Adrenal gland (tissue), 12 donors: ENCODE measurements around the gene C1orf216. TPM values are rescaled to one million over a fixed set of nuclear protein-coding genes. Genes with fewer than 3 reads are reported as not detected.

ENCODE experiments used
- DNase-seq, 7 donors: peaks; one replicate each; pipeline ENCODE4 v3.0.0-alpha.2; 2019 to 2020
- H3K27ac ChIP-seq, 5 donors: fragments of 200-600 bp; sonication (generic) in 4 of 5; 1 replicate in 3 of 5; 2 replicates in 2 of 5; pipeline versions ENCODE4 v1.5.1 to v1.8.0; 2016 to 2020; ENCODE audit warnings: mild to moderate bottlenecking in 1 of 5
- H3K27me3 ChIP-seq: fragments of 200-600 bp; 2 replicates; pipeline ENCODE4 v1.8.0; 2021
- H3K36me3 ChIP-seq, 2 donors: fragments of 200-600 bp; replicated peaks in 1 of 2; 1 replicate in 1 of 2; 2 replicates in 1 of 2; pipeline versions ENCODE4 v1.5.1 to v1.8.0; 2018 to 2022
- H3K4me1 ChIP-seq, 2 donors: fragments of 200-600 bp; replicated peaks in 1 of 2; 1 replicate in 1 of 2; 2 replicates in 1 of 2; pipeline versions ENCODE4 v1.5.1 to v1.8.0; 2018 to 2021
- H3K4me3 ChIP-seq, 4 donors: fragments of 200-600 bp; sonication (generic) in 3 of 4; one replicate each; pipeline ENCODE4 v1.5.1; 2016 to 2018
- H3K9me3 ChIP-seq, 3 donors: fragments of 200-600 bp; sonication (generic) in 1 of 3; replicated peaks in 1 of 3; 1 replicate in 2 of 3; 2 replicates in 1 of 3; pipeline versions ENCODE4 v1.5.1 to v1.8.0; 2016 to 2021
- POLR2A ChIP-seq, 2 donors: fragments of 450-650 bp; IDR thresholded peaks; one replicate each; pipeline ENCODE4 v1.6.1; 2017; ENCODE audit warnings: antibody characterized with exemption in 2 of 2, mild to moderate bottlenecking in 2 of 2, moderate library complexity in 1 of 2
- WGBS, 4 donors: extraction: QIAGEN DNeasy Blood & Tissue Kit in 2 of 4; methylation state at CpG; one replicate each; pipeline versions ENCODE4 v1.1.5 to v1.1.7; 2013 to 2017; 5-methylcytosine and 5-hydroxymethylcytosine counted together
- intact Hi-C, 2 donors: fragments of 100-400 bp; cut with DNase I; formaldehyde crosslinking; loops; one replicate each; pipeline versions ENCODE4 v1.14.1 to v1.15.0; 2022 to 2023
- polyA plus RNA-seq, 3 donors: library from polyadenylated mRNA; stranded (reverse); fragments of 200-250 nt in 2 of 3; fragments of 350-450 nt in 1 of 3; fragmentation: Illumina TruSeq in 1 of 3; extraction: RNeasy Lipid Tissue Mini Kit (QIAGEN cat#74804) in 1 of 3; gene quantifications; one replicate each; pipeline ENCODE4 v1.2.3, GENCODE V29; 2013 to 2014
- total RNA-seq, 9 donors: library from RNA; depleted of rRNA in 4 of 9; stranded (reverse); fragments of >200 nt in 4 of 9; fragments of 120-200 nt in 1 of 9; fragmentation: NEBNext Ultra II Directional in 1 of 9; extraction: Animal tissue kit (Norgen Biotek cat#: 25700) in 1 of 9; gene quantifications; one replicate each; pipeline versions ENCODE4 v1.1.0 to v1.2.4, GENCODE V29; 2013 to 2023
- TF ChIP-seq, protein P1 (sequence below), 6 experiments: fragments of 450-650 bp in 4 of 6; fragments of 200-600 bp in 2 of 6; sonication (generic) in 1 of 6; IDR thresholded peaks; 1 replicate in 5 of 6; 2 replicates in 1 of 6; pipeline versions ENCODE4 v1.5.1 to v1.8.0; 2016 to 2021; ENCODE audit warnings: antibody characterized with exemption in 6 of 6, mild to moderate bottlenecking in 2 of 6, moderate library complexity in 1 of 6
- donor health status: healthy with polysubstance abuse.
- donor health status: Bipolar disorder and iron deficiency.
- donor health status: DM: yes; HTN: yes; CAD: no.
- donor health status: DM: no; HTN: no; CAD: no.
- donor health status: DM: no; HTN: no; CAD: no.
- donor health status: DM: yes; HTN: yes; CAD: no.

The C1orf216 gene
- total and polyA plus RNA-seq, 12 donors, result 6.2 to 25.0 (median 13.9) TPM

DNA sequence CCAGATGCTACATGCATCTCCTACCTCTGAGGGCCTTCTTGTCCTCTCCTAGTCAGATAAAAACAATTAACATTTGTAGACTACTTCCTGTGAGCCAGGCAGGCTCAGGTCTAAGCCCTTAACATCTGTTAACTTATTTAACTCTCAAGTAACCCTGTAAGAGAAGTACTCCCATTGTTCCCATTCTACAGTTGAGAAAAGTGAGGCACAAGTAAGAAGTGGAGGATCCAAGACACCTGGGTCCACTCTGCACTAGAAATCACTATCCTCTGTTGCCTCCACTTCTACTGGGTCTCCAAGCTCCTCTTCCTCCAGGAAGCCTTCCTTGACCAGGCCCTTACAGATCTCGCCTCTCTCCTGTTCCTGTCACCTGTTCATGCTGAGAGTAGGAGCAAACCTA lies 9.7 kb downstream of the C1orf216 start:
- DNase-seq, result no peak
- WGBS, 4 donors, result 88 to 100% (median 99%) methylated on average over 1 of the region's 1 CpG
- Histone ChIP-seq H3K4me3 (no peak overlapping the region), H3K36me3 (peaks cover 0 to under 1% of the 10 kb centered on the region in 2 donors), H3K27me3 (peaks cover 13% of the 10 kb centered on the region), H3K27ac (no peak overlapping the region), H3K9me3 (no peaks in the 10 kb centered on the region), H3K4me1 (peaks cover 0 to 5% of the 10 kb centered on the region in 2 donors)
- no peak for TF ChIP-seq POLR2A (IDR thresholded peaks at IDR 0.05)
- intact Hi-C loops, result no loop called here

DNA sequence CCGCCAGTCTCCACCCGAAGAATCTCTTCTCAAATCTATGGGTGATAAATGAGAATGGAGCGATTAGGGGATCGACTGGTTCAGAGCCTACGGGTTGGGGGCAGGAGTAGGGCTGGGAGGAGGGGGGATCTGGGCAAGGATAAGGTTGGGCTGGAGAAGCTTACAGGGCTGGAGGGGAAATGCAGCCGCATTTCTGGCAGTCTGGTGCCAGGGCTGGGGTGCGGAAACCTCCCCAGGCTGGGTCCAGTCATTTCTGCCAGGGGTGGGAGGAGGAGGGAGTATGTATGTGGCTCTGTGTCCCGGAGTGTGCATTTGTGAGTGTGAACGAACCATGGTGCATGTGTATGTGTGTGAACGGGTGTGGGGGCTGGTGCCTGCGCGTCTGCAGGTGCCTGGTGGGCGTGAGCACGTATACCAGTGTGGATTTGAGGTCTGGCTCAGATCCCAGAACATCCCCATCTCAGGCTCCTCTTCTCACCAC lies 10.2 kb downstream of the C1orf216 start:
- intact Hi-C loops, result no loop called here
- Histone ChIP-seq H3K4me3 (peak overlapping the region in 1 of 4 donors; percentile 58), H3K4me1 (peaks cover 0 to 5% of the 10 kb centered on the region in 2 donors), H3K9me3 (no peaks in the 10 kb centered on the region), H3K27ac (no peak overlapping the region), H3K36me3 (no peaks in the 10 kb centered on the region), H3K27me3 (peaks cover 13% of the 10 kb centered on the region)
- no peak for DNase-seq
- TF ChIP-seq, protein P1, sequence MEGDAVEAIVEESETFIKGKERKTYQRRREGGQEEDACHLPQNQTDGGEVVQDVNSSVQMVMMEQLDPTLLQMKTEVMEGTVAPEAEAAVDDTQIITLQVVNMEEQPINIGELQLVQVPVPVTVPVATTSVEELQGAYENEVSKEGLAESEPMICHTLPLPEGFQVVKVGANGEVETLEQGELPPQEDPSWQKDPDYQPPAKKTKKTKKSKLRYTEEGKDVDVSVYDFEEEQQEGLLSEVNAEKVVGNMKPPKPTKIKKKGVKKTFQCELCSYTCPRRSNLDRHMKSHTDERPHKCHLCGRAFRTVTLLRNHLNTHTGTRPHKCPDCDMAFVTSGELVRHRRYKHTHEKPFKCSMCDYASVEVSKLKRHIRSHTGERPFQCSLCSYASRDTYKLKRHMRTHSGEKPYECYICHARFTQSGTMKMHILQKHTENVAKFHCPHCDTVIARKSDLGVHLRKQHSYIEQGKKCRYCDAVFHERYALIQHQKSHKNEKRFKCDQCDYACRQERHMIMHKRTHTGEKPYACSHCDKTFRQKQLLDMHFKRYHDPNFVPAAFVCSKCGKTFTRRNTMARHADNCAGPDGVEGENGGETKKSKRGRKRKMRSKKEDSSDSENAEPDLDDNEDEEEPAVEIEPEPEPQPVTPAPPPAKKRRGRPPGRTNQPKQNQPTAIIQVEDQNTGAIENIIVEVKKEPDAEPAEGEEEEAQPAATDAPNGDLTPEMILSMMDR (IDR thresholded peaks at IDR 0.05), result no peak
- no peak for TF ChIP-seq POLR2A (IDR thresholded peaks at IDR 0.05)
- WGBS, 4 donors, result 21 to 27% (median 23%) methylated on average over 14 of the region's 14 CpGs

DNA sequence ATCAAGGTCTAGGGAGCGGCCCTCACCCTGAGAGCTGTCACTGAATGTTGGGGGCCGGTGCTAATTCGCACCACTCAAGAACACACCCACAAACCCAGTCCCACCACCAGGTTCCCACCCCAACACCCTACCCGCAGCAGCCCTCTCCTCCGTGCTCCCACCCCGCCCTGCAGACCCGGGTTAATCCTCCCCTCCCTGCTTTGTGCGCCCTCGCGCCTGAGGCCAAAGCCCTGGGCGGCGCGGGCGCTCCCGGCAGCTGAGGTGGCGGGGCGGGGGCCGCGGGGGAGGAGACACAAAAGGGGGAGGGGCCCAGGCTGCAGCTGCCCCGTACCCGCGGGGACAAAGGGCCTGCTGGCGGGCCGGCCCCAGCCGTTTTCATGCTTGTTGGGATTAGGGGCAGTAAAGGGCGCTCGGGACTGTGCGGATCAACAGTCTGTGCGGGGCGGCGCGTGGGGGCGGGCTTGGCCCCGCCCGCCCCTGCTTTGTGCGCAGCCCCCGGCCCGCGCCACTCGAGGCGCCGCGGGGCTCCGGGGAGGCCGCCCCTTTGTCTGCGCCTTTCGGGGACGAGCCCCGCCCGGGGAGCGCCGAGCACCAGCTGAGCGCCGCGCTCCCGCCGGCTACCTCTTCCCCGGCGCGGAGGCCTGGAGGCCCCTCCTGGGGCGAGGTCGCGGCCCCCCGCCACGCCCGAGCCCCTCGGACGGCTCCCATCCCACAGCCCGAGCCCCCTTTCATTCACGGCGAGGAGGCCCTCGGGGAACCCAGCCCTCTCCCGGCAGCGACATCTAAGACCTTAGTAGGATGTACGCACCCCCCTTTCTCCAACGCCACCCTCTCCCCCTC lies 10.9 kb downstream of the C1orf216 start:
- Histone ChIP-seq H3K4me3 (peak overlapping the region in 2 of 4 donors; percentile 2 to 58), H3K9me3 (no peaks in the 10 kb centered on the region), H3K4me1 (peaks cover 0 to 5% of the 10 kb centered on the region in 2 donors), H3K36me3 (no peaks in the 10 kb centered on the region), H3K27ac (no peak overlapping the region), H3K27me3 (peaks cover 13% of the 10 kb centered on the region)
- WGBS, 4 donors, result 1 to 3% (median 2%) methylated on average over 16 to 76 of the region's 76 CpGs
- DNase-seq, result no peak
- TF ChIP-seq, protein P1 (IDR thresholded peaks at IDR 0.05), result no peak
- no peak for TF ChIP-seq POLR2A (IDR thresholded peaks at IDR 0.05)
- intact Hi-C loops, result no loop called here

DNA sequence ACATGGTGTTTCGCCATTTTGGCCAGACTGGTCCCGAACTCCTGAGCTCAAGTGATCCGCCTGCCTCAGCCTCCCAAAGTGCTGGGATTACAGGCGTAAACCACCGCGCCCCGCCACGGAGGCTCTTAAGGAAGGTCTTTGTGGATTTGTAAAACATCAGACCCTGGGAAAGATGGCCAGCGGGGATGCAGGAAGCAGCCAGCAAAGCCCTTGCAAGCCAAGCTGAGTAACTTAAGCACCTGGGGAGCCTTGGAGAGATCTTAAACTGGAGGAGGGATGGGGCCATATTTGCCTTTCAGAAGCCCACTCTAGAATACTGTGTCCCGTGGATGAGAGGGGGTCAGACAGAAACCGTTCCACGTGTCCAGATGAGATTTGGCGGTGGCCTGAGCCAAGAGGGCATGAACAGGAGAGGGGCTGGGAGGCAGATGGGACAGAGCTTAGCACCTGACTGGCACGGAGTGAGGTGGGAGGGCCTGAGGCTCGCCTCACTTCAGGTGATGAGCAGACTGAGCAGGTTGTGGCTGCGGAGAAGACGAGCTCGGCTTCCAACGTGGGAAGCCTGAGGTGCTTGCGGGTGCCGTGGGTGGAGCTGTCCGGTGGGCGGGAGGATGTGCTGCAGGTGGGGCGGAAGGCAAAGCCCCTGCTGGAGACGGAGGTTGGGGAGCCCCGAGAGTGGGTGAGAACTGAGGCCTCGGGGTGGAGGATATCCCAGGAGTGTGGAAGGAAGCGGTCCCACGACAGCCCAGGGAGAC lies 11.7 kb downstream of the C1orf216 start:
- 30 to 41% (median 40%) methylated on average over 23 to 29 of the region's 29 CpGs for WGBS, 4 donors
- Histone ChIP-seq H3K36me3 (no peaks in the 10 kb centered on the region), H3K4me3 (peak overlapping the region in 1 of 4 donors; percentile 58), H3K9me3 (no peaks in the 10 kb centered on the region), H3K4me1 (peaks cover 0 to 5% of the 10 kb centered on the region in 2 donors), H3K27ac (no peak overlapping the region), H3K27me3 (peaks cover 13% of the 10 kb centered on the region)
- intact Hi-C loops, result no loop called here
- DNase-seq, result no peak
- TF ChIP-seq, protein P1 (IDR thresholded peaks at IDR 0.05), result no peak
- TF ChIP-seq POLR2A (IDR thresholded peaks at IDR 0.05), result no peak
